BLaER1 treated with 17β-estradiol and CSF1 and Interleukin-3, amounts not matched to agents 10 nM and 100 nM (cell line): ENCODE measurements around the gene UBR1.
"Not testable (repeated sequence)": the region's sequence is repeated elsewhere in the genome, so short reads cannot be mapped to it uniquely, and the experiment has no call there.

ENCODE experiments used
- H3K27ac ChIP-seq, 11 experiments: shearing (Covaris generic); formaldehyde crosslinking; 2 replicates each; pipeline ENCODE4 v1.8.1; 2022
- H3K27me3 ChIP-seq, 11 experiments: shearing (Covaris generic); formaldehyde crosslinking; 2 replicates each; pipeline ENCODE4 v1.8.1; 2022
- H3K36me3 ChIP-seq, 11 experiments: shearing (Covaris generic); formaldehyde crosslinking; 2 replicates each; pipeline ENCODE4 v1.8.1; 2022
- H3K4me1 ChIP-seq, 10 experiments: shearing (Covaris generic); formaldehyde crosslinking; 2 replicates each; pipeline ENCODE4 v1.8.1; 2022
- H3K4me2 ChIP-seq, 11 experiments: shearing (Covaris generic); formaldehyde crosslinking; 2 replicates each; pipeline ENCODE4 v1.8.1; 2022
- H3K4me3 ChIP-seq, 10 experiments: shearing (Covaris generic); formaldehyde crosslinking; 2 replicates each; pipeline ENCODE4 v1.8.1; 2022
- H3K9ac ChIP-seq, 11 experiments: shearing (Covaris generic); formaldehyde crosslinking; 2 replicates each; pipeline ENCODE4 v1.8.1; 2022
- H3K9me3 ChIP-seq, 11 experiments: shearing (Covaris generic); formaldehyde crosslinking; replicated peaks in 1 of 11; 2 replicates each; pipeline ENCODE4 v1.8.1; 2022
- H4K20me1 ChIP-seq, 11 experiments: shearing (Covaris generic); formaldehyde crosslinking; 2 replicates each; pipeline ENCODE4 v1.8.1; 2022
- Cebpa-rat ChIP-seq, 11 experiments: shearing (Covaris generic); IDR thresholded peaks; 2 replicates each; pipeline ENCODE4 v1.8.1; 2022

UBR1 gene

DNA sequence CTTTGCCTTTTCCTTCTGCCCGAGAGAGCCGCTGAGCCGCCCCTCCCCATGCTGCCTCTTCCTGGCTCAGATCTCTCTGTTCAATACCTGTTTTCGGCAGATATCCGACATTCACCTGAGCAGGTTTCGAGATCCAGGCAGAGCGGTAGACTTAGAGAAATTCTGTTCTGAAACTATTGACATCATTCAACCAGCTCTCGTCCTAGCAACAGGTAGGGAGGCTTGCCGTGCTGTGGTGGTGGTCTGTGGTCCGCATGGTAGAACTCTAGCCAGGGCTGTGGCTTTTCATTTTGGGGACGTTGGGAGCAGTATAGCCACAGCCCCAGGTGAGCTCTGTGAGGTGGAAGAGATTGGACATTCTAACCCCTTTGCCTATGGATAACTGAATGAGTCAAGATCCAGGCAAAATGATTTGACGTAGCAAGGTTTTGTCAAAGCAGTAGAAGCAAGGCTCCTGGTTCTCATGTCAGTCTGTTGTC, 28.4 kb upstream of the UBR1 start:
- TF ChIP-seq Cebpa-rat (IDR thresholded peaks at IDR 0.05): no peak
- Histone ChIP-seq H3K4me2 (peak overlapping the region; percentile 85 to 100 (median 98)), H4K20me1 (no peaks in the 10 kb centered on the region; a peak in 2 of 22 replicates), H3K4me1 (peaks cover 10 to 21% (median 19%) of the 10 kb centered on the region in 10 experiments; a peak in 19 of 20 replicates), H3K27ac (peak overlapping the region; percentile 67 to 83 (median 75); a peak in 21 of 22 replicates), H3K4me3 (peak overlapping the region; percentile 70 to 90 (median 81)), H3K27me3 (peaks cover 0 to 5% (median 0%) of the 10 kb centered on the region in 11 experiments; a peak in 3 of 22 replicates), H3K9me3 (peaks cover 7 to 11% (median 9%) of the 10 kb centered on the region in 11 experiments), H3K9ac (peak overlapping the region; percentile 76 to 88 (median 83)), H3K36me3 (peaks cover 26 to 34% (median 32%) of the 10 kb centered on the region in 11 experiments)

DNA sequence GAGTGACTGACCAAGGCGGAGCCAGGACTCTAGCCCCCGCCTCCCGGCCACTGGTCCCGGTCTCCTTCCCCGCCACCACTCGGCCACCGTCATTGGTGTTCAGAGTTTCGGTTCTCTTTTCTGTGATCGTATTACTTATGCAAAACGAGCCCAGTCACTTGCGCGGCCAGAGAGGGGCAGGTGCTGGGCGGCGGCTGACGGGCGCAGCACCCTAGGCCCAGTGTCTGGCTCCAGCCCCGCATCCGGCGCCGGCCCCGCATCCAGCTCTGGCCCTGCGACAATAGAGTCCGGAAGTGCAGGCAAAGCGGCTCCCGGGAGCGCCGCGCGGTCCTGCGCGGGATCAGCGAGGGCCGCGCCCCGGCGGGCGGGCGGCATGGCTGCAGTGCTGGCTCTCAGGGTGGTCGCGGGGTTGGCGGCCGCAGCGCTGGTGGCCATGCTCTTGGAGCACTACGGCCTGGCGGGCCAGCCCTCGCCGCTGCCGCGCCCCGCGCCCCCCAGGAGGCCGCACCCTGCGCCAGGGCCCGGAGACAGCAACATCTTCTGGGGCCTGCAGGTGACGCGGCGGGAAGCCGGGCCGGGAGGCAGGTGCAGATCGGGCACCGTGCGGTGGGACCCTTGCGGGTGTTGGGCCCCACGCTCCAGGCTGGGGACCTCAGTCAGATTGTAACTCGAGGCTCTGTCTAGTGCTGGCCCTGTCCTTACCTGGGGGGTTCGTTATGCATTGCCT, 27.8 kb upstream of the UBR1 start, which contains the start of gene TMEM62:
Gene TMEM62 (plus strand): TSS at position 157 of the 727 bp plus-strand sequence. CDS start 217 bp downstream, at position 374.
- peak within 1 kb of the TSS; percentile 67 to 83 (median 75) for H3K27ac ChIP-seq
- H3K4me3 ChIP-seq: peak within 1 kb of the TSS; percentile 70 to 90 (median 81)

DNA sequence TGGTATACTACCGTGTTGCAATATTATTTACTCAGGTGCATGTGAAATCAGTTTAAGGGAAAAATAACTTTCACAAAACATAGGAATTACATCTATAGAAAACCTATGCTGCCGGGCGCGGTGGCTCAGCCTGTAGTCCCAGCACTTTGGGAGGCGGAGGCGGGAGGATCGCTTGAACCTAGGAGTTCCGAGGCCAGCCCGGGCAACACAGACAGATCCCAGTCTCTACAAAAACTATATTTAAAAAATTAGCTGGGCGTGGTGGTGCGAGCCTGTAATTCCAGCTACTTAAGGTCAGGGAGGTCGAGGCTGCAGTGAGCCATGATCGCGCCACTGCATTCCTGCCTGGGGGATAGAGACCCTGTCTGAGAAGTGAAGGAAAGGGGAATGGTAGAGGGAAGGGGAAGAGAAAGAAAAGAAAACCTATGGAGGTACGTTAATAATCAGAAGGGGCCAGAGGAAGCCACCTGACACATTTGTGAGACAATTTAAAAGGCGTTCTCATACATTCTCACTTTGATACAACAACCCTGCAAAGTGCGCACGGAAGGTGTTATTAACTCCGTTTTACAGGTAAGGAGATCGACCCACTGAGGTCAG, 27.1 kb upstream of the UBR1 start:
- Histone ChIP-seq H3K4me1 (peaks cover 10 to 21% (median 19%) of the 10 kb centered on the region in 10 experiments; a peak in 19 of 20 replicates), H3K27ac (peak overlapping the region in 8 of 11 experiments; percentile 73 to 83 (median 80); a peak in 13 of 22 replicates), H4K20me1 (no peaks in the 10 kb centered on the region; a peak in 1 of 22 replicates), H3K4me2 (peak overlapping the region; percentile 85 to 100 (median 98)), H3K27me3 (peaks cover 0 to 5% (median 0%) of the 10 kb centered on the region in 11 experiments; a peak in 3 of 22 replicates), H3K9ac (peak overlapping the region; percentile 76 to 88 (median 83); a peak in 20 of 22 replicates), H3K9me3 (peaks cover 20 to 23% (median 22%) of the 10 kb centered on the region in 11 experiments), H3K36me3 (peaks cover 13 to 21% (median 20%) of the 10 kb centered on the region in 11 experiments; a peak in 21 of 22 replicates), H3K4me3 (peak overlapping the region; percentile 70 to 90 (median 81))
- TF ChIP-seq Cebpa-rat (IDR thresholded peaks at IDR 0.05): no peak

More for the DNA sequence above, 27.8 kb upstream of the UBR1 start, which contains the start of gene TMEM62:
- Histone ChIP-seq H3K9me3 (peaks cover 13 to 16% (median 15%) of the 10 kb centered on the region in 11 experiments), H3K27me3 (peaks cover 0 to 5% (median 0%) of the 10 kb centered on the region in 11 experiments; a peak in 3 of 22 replicates), H3K4me1 (peaks cover 10 to 21% (median 19%) of the 10 kb centered on the region in 10 experiments; a peak in 19 of 20 replicates), H4K20me1 (no peaks in the 10 kb centered on the region; a peak in 1 of 22 replicates), H3K4me2 (peak within 1 kb of the TSS; percentile 85 to 100 (median 98)), H3K9ac (peak within 1 kb of the TSS; percentile 76 to 88 (median 83)), H3K36me3 (peaks cover 20 to 28% (median 26%) of the 10 kb centered on the region in 11 experiments)
- TF ChIP-seq Cebpa-rat (IDR thresholded peaks at IDR 0.05): no peak

DNA sequence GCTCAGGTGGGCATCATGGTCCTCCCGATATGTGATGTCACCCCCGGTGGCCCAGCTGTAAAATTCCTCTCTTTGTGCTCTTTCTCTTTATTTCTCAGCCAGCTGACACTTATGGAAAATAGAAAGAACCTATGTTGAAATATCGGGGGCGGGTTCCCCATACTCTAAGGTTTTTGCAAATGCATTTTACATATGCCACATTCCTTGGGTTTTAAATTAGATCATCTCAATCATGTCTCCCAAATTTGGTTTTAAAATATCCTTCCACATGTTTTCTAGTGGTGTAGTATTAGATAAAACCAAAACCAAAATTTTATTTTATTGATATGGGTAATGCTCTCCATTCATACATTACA, 23.1 kb upstream of the UBR1 start:
- Histone ChIP-seq H4K20me1 (no peaks in the 10 kb centered on the region), H3K27me3 (peaks cover 0 to 3% (median 0%) of the 10 kb centered on the region in 11 experiments; a peak in 4 of 22 replicates), H3K9ac (no peak overlapping the region), H3K27ac (no peak overlapping the region), H3K4me2 (no peak overlapping the region), H3K9me3 (peaks cover 27 to 33% (median 29%) of the 10 kb centered on the region in 11 experiments), H3K36me3 (no peaks in the 10 kb centered on the region), H3K4me3 (no peak overlapping the region), H3K4me1 (peaks cover 0 to 9% (median 8%) of the 10 kb centered on the region in 10 experiments; a peak in 16 of 20 replicates)
- TF ChIP-seq Cebpa-rat (IDR thresholded peaks at IDR 0.05): no peak

DNA sequence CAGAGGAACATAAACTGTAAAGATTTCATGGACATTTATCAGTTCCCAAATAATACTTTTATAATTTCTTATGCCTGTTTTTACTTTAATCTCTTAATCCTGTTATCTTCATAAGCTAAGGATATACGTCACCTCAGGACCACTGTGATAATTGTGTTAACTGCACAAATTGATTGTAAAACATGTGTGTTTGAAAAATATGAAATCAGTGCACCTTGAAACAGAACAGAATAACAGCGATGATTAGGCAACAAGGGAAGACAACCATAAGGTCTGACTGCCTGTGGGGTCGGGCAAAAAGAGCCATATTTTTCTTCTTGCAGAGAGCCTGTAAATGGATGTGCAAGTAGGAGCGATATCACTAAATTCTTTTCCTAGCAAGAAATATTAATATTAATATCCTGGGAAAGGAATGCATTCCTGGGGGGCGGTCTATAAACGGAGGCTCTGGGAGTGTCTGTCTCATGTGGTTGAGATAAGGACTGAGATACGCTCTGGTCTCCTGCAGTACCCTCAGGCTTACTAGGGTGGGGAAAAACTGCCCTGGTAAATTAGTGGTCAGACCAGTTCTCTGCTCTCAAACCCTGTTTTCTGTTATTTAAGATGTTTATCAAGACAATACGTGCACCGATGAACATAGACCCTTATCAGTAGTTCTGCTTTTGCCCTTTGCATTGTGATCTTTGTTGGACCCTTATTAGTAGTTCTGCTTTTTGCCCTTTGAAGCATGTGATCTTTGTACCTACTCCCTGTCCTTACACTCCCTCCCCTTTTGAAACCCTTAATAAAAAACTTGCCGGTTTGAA, 22.5 kb upstream of the UBR1 start:
- Histone ChIP-seq H3K9me3 (peaks cover 27 to 33% (median 29%) of the 10 kb centered on the region in 11 experiments), H3K4me1 (peaks cover 0 to 11% (median 6%) of the 10 kb centered on the region in 10 experiments; a peak in 14 of 20 replicates)
- H3K27me3 ChIP-seq, H4K20me1 ChIP-seq, H3K4me2 ChIP-seq, H3K9ac ChIP-seq, H3K4me3 ChIP-seq, H3K36me3 ChIP-seq, H3K27ac ChIP-seq: not testable (repeated sequence)

DNA sequence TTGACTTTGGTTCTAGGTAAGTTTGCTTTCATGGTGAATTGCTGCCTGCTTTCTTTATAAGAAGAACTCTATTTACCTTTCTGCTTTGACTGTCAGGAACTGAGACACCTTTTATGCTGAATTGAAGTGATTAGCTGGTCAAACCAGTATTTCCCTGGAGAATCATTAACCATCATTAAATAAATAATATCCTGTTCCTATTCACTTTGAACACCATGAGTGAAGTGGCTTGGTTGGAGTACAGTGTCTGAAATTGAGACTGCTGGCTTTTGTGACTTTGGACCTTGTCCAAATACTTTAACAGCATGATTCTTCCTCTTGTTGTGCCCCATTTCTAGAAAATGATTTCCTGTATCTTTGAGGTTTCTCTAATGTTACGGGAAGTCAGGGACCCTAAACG, 21.9 kb upstream of the UBR1 start:
- Histone ChIP-seq H4K20me1 (no peaks in the 10 kb centered on the region), H3K9ac (no peak overlapping the region), H3K4me3 (no peak overlapping the region), H3K27ac (no peak overlapping the region), H3K4me2 (no peak overlapping the region), H3K4me1 (peaks cover under 1 to 11% (median 3%) of the 10 kb centered on the region in 10 experiments; a peak in 15 of 20 replicates), H3K36me3 (no peaks in the 10 kb centered on the region), H3K27me3 (peaks cover 0 to 11% (median 6%) of the 10 kb centered on the region in 11 experiments; a peak in 11 of 22 replicates), H3K9me3 (peaks cover 27 to 33% (median 29%) of the 10 kb centered on the region in 11 experiments)
- TF ChIP-seq Cebpa-rat (IDR thresholded peaks at IDR 0.05): no peak

DNA sequence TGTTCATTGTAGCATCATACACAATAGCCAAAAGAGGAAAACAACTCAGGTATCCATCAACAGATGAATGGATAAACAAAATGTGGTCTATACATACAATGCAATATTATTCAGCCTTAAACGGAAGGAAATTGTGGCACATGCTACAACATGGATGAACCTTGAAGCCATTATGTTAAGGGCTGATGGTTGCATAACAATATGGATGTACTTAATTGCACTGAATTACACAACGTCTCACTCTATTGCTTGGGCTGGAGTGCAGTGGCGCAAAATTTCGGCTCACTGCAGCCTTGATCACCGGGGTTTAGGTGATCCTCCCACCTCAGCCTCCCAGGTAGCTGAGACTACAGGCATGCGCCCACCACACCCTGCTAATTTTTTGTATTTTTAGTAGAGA, 20.5 kb upstream of the UBR1 start:
- H3K9me3 ChIP-seq: peaks cover 27 to 33% (median 29%) of the 10 kb centered on the region in 11 experiments
- peaks cover 0 to 18% (median 10%) of the 10 kb centered on the region in 10 experiments; a peak in 18 of 20 replicates for H3K4me1 ChIP-seq
- no peak for TF ChIP-seq Cebpa-rat (IDR thresholded peaks at IDR 0.05)
- H3K27ac ChIP-seq: no peak overlapping the region
- H3K4me2 ChIP-seq: no peak overlapping the region
- H4K20me1 ChIP-seq: no peaks in the 10 kb centered on the region
- no peak overlapping the region for H3K4me3 ChIP-seq
- H3K27me3 ChIP-seq: peaks cover 0 to 20% (median 14%) of the 10 kb centered on the region in 11 experiments; a peak in 11 of 22 replicates
- no peak overlapping the region for H3K9ac ChIP-seq
- H3K36me3 ChIP-seq: no peaks in the 10 kb centered on the region

DNA sequence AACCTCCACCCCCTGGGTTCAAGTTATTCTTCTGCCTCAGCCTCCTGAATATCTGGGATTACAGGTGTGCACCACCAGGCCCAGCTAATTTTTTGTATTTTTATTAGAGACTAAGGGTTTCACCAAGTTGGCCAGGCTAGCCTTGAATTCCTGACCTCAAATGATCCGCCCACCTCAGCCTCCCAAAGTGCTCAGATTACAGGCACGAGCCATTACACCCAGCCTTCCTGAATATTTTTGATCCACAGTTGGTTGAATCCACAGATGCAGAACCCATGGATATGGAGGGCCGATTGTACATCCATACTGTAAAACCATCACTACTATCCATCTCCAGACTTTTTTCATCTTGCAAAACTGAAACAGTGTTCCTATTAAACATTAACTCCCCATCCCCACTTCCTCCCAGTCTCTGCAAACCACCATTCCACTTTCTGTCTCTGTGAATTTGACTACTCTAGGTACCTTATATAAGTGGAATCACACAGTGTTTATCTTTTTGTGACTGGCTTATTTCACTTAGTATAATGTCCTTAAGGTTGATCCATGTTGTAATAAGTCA, 19.3 kb upstream of the UBR1 start:
- no peak overlapping the region for H3K27ac ChIP-seq
- no peaks in the 10 kb centered on the region for H3K36me3 ChIP-seq
- H3K27me3 ChIP-seq: peaks cover 0 to 20% (median 14%) of the 10 kb centered on the region in 11 experiments; a peak in 11 of 22 replicates
- peaks cover 0 to 18% (median 10%) of the 10 kb centered on the region in 10 experiments; a peak in 18 of 20 replicates for H3K4me1 ChIP-seq
- H3K9me3 ChIP-seq: peaks cover 27 to 32% (median 29%) of the 10 kb centered on the region in 11 experiments
- H3K4me2 ChIP-seq: no peak overlapping the region
- H3K4me3 ChIP-seq: no peak overlapping the region
- H4K20me1 ChIP-seq: no peaks in the 10 kb centered on the region
- TF ChIP-seq Cebpa-rat (IDR thresholded peaks at IDR 0.05): no peak
- H3K9ac ChIP-seq: no peak overlapping the region
